Activated CD8-positive, alpha-beta memory T cell treated with anti-CD3 and anti-CD28 coated beads for 4 hours (primary cell): ENCODE results near the gene BBS2.

Experiments
- DNase-seq, 2 donors: peaks; one replicate each; pipeline ENCODE4 v3.0.0-alpha.2; 2020; ENCODE audit warnings: low read depth in 2 of 2

BBS2 gene

DNA sequence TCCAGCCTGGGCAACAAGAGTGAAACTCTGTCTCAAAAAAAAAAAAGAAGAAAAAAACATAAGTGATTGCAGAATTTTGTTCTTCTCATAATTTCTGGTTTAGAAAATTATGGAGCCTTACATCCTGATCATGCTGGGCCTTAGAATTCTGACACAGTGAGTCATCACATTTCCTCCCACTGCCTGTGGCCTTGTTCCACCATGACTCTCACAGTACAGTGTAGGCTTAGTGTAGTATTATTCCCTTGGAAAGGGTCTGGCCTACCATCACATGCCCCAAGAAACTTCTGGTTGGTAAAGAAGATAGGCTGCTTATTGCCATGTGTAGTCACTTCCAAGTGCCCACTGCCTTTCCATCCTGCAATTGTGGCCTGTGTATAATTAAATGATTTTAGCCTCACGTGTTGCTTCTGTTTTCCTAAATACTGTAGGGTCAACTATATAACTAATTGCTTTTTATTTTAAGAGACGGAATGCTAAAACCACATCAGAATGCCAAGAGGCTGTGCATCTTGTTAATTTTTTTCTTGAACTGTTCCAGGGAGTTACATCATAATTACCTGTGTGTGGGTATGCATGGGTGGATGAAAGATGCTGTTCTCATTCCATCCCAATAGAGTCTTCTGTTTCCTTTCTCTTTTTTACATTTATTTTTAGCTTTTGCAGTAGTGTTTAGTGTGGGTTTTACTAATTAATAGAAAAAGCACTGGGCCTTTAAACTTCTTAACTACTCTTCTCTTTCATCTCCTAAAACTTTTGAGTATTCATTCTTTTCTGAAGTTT lies 42.5 kb downstream of the BBS2 start:
- no peak for DNase-seq

DNA sequence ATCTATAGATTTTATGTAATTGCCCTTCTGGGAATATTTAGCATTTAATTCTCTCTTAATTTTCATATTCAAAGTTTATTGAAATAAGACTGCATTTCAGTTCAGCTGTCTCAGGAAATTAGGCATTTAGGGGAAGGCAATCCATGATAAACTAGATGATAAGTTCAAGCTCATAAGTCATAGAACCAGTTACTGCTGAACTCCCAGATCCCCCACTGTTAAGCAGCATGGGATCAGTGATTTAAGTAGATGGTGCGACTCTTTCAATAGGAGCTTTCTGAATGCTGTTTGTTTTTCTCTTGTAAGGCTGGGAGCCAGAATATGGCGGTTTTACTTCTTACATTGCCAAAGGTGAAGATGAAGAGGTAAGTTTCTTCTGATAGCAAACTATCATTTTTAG lies 44.6 kb downstream of the BBS2 start:
- no peak for DNase-seq

DNA sequence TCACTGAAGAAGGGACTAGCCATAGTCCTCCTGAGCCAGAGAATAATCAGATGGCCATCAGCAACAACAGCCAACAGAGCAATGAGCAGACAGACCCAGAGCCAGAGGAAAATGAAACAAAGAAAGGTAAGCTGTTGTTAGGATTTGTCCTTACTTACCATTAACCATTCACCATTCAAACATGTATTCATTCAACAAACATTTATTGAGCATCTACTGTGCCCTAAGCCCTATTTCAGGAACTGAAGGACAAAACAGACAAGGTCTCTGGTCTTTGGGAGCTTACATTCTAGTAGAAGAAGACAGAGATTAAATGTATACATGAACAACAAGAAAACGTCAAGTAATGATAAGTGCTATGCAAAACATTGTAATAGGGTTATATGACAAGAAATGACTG lies 49.2 kb downstream of the BBS2 start:
- DNase-seq = no peak

DNA sequence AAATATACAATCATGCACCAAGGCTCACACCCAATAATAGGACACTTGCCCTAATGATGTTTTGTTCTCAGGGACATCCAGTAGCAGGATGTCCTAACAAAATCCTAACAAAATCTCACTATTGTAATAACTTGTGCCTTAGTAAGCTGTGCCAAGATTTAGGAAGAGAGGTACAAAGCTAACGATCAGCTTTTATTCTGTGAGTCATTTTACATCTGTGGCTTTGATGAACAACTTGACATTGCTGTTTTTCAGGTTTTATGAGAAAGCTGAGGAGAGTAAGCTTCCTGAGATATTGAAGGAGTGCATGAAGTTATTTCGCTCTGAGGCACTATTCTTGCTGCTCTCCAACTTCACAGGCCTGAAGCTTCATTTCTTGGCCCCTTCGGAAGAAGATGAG lies 49.6 kb downstream of the BBS2 start:
- no peak for DNase-seq

DNA sequence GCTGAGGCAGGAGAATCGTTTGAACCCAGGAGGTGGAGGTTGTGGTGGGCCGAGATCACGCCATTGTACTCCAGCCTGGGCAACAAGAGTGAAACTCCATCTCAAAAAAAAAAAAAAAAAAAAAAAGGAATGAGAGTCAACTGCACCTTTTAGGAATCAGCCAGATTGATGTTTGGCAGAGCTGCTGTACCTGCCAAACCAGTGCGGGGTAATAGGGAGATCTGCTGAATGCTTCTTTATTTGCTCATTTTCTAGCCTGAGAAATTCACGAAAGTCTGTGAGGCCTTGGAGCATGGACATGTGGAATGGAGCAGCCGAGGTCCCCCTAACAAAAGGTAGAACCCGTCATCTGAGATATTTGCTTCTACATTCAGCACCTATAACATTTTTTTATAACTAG lies 50.1 kb downstream of the BBS2 start:
- no peak for DNase-seq

DNA sequence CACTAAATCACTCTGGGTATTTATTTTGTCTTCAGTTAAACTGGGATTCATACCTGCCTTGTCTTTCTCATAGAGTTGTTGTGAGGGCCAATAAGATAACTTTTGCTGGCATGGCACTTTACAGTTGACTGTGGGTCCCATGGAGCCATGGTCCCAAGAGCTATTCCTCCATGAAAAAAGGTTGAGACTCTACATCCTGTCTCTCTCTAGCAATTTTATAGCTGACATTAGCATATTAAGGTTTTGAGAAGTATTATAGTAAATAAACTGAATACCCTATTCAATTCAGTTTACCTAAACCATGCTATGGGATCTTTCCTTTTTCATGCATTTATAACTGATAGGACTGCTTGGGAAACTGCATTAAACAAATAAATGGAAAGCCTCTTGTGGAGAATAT lies 51.0 kb downstream of the BBS2 start:
- DNase-seq = no peak

DNA sequence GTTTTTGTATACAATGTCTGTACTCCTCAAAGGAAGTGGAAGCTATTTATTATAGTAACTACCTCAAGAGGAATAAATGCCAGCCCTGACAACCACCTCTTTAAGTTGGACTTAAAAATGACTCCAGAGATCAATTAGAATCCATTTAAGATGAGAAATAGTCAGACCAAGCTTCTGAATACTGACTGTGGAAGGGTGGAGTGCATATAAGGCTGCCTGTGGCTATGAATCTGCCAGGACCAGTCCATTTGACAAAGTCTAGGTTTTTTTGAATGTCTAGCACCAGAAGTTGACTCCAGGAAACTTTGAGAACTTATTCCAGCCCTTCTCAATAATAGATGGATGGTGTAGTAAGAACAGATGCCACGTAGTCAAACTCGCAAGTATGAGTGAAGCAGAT lies 53.5 kb downstream of the BBS2 start:
- DNase-seq = no peak

DNA sequence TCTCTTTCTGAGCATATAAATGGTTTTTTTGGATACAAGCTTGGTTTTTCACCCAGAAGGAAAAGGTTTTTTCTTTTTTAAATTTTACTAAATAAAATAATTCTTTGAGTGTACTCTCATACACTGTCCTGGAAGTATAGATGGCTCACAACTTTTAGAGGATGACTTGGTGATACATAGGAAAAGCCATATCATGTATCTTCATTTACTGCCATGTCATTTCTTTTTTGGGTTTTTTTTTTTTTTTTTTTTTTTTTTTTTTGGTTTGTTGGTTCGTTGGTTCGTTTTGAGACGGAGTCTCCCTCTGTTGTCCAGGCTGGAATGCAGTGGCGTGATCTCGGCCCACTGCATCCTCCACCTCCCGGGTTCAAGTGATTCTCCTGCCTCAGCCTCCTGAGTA lies 56.7 kb downstream of the BBS2 start:
- DNase-seq = no peak

DNA sequence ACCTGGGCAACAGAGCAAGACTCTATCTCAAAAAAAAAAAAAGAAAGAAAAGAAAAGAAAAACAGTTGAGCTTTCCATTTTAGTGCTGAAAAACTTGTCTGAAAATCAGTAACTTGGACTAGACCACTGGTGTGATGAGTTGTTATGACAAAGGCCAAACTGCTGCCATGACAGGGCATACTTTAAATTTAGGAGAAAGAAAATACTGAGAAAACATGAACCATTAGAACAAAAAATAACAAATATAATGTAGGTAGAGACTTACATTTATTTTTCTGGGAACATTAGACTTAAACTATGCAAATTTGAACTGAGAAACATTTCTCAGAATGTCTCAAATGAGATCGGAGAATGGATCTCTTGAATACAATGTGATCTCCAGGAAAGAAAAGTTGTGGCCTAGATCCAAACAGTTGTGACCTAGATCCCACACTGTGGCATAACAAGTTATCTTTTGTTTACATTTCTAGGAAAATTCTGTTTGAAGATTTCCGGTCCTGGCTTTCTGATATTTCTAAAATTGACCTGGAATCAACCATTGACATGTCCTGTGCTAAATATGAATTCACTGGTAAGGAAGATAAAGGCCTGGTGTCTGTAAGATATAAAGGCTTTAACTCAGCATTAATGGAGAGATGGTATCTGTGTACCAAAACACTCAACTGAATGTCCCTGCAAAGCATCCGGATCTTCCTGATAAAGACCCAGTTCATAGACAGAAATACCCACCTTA lies 57.6 kb downstream of the BBS2 start:
- DNase-seq = no peak

DNA sequence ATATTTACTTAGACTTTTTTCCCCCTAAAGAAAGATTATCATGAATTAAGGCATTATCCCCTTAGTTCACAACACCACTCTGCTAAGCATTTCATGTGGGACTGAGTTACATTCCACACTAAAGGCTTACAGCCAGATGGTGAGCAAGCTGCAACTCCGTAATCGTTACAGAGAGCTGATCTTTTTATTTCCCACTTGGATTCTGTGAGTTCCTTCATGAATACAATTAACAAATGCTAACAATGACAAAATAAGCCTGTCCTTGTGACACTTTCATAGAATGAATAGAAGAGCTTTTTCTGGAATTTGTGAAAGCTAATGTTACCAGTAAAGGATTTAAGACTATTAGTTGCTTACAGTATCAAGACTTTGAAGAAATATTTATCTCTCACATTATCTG lies 59.7 kb downstream of the BBS2 start:
- DNase-seq = no peak

DNA sequence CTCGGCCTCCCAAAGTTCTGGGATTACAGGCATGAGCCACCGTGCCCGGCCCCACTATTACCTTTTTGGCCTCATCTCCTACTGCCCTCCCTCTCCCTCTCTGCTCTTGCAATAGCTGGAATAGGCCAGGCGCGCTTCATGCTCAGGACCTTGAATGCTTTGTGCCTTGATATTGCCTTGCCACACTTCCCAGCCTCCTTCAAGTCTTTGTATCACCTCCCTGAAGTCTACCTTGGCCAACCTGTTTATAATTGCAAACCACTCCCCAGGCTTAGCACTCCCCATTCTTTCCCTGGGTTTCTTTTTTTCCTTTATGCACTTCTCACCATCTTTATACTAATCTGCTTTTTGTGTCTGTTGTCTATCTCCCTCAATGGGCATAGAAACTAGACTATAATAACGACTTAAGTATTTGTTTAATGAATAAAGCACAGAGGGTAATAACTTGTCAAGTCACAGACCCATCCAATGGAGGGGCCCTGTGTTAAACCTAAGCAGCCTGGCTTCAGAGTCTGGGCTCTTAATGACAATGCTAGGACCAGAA lies 61.8 kb downstream of the BBS2 start:
- DNase-seq = no peak

DNA sequence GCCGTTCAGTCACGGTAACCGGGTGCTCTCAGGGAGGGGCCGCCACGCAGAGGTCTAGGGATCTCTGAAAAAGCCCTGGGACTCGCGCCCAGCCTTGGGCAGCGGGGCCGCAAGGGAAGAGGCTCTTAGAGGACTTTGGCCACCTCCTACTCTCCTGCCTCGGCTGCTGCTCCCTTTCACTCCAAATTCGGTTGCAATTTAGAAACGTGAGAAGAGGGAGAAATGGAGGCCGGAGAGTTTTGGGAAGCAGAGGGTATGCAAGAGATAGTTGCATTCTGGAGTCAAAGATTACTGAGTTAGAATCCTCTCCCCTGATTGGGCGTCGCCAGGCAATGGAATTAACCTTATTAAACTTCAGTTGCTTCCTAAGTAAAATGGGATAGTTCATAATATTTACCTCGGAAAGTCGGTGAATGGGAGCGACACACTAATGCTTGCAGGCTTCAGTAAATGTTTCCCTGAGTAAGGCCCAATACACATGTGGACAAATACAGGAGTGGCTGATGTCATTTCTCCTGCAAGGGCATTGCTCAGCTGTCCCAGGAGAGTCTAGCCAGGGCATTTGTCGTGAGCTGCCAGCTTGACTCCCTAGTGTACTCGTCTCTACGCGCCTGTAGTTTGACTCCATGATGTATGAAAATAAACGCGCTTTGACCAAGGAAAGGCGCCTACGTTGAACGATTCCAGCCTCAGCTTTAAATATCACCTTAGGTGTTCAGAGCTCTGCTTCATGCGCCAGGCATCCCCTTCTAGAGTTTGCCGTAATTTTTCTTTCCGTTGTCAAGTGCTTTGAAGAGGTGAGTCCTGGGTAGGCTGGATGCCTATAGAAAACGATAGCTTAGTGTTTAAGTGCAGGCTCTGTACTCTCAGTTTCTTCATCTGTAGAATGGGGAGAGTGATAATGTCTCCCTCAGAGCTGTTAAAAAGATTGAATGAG lies 67.8 kb downstream of the BBS2 start:
- no peak for DNase-seq

DNA sequence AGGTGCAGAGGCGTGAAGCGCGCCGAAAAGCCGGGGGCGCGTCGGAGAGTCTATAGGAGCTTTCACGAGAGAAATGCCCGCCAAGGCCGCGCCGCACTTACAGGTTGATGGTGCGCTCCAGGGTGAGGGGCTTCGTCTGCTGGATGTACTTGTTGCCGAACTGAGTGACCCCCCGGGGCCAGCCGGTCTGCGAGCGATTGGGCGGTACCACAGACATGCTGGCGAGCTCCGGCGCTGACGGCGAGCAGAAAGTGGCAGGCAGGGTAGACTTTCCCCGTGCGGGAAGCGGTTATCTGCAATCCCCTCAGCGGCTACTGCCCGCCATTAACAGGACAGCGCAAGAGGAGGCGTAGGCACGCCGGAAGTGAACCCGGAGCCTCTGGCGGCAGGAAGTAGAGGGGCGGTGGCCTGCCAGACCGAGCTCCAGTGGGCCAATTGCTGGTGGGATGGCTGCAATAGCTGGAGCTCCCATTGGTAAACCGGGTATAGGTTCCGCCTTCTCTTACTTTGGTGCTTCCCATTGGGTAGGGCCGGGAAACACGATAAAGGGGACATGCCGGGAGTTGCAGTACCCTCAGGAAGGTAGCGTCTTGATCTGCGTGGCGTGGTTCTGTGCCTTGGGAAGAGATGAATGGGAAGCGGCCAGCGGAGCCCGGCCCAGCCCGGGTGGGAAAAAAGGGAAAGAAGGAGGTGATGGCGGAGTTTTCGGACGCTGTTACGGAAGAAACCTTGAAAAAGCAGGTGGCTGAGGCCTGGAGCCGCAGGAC lies 68.7 kb downstream of the BBS2 start, which contains the start of the genes NUDT21 and OGFOD1:
TSS of gene NUDT21 (minus strand) at position 347 of the 767 bp plus-strand sequence. CDS start at position 217, 130 bp downstream.
TSS of gene OGFOD1 (plus strand) at position 569 of the 767 bp plus-strand sequence. CDS start at position 628, 59 bp downstream.
- peak; percentile 81 to 87 for DNase-seq

DNA sequence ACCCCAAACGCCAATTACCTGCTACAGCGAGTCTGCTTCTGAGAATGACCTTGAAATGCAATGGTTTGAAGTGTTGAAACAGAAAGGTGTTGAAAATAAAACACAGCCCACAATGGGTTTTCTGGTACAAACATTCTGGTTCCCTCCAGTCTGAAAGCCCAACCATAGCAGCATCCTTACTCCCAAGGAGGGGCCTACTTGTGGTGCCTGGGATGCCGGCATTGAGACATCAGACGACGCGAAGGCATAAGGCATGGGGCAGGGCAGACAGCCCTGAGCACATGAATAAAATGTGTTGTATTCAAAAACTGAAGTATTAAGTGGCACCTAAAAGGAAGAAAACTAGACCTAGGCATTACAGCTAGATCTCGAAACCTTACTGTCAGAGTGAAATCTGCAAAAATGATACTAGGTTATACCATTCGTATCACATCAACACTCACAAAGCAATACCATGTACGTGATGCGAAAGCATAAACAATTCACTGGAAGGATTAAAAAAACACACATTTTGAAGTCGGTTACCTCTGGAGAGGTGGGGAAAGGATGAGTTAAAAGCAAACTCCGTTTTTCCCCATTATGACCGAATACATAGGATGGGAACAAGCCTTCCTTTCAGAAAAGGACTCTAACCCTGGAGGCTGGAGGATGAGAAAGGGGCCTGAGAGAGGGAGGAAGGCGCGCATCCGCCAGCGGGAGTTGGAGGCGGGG lies 69.4 kb downstream of the BBS2 start:
- DNase-seq = no peak

DNA sequence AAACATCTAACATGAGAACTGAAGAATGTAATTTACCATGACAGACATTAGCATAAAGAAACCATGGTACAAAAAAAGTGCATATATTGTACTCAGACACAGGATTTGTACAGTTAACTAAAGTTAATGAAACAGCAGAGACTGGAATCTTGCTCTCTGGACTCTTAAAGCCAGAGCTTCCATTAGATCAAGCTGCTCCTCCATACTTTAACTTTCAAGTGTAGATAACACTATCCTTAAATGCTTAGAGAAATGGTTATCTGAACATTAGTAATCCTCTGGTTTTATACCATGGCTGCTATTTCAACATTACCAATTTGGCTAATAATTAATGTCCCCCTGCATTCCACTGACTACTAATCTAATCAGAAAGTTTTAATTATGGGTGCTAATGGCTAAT lies 71.8 kb downstream of the BBS2 start:
- no peak for DNase-seq

DNA sequence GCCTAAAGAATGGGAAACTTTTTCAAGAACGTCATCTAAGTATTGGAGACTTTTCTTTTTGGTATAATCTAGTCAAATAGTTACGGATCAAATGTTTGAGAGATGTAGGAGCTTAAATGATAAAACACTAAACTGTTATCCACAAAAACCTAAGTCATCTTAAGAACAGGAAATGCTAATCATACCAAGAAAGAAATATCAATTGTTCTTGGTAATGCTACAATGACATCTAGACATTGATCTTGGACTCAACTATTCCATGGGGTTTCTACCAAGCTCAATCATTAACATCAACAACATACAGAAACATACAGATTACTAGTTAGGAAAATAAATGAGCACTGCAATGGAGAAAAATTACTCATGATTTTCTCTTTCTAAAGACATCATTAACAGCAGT lies 72.5 kb downstream of the BBS2 start:
- DNase-seq = no peak

DNA sequence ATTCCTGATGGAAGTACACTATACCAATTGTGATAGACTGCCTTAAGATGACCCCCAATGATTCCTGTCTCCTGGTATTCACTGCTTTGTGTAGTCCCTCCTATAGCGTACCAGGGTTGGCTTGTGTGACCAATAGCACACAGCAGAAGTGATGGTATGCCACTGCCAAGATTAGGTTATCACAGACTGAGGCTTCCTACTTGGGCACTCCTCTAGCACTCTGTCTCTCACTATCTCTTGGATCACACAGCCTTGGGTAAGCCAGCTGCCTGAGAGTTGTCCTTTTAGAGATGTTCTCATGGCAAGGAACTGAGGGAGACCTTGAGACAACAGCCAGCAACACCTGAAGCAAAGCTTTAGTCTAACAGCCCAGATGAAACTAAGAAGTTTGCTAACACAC lies 81.8 kb downstream of the BBS2 start:
- DNase-seq = no peak

DNA sequence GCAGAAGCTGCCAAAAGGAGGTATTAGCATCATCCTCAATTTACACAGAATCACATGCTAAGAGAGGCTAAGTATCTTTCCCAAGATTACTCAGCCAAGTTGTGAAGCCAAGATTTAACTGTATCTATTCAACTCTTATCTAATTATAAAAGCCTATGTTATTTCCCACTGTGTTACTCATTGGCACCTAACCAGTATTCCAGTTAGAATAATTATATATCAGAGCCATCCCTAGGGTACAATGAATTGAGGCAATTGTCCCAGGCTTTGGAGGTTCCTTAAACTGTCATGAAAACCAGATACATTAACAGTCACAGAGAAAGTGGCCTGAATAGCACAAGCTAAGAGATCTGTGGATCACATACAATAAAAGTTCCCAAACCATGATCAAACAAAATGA lies 83.6 kb downstream of the BBS2 start:
- DNase-seq = no peak
